A549 (cell line): Measurements from ENCODE around the gene MTAP. TPM values are rescaled to one million over a fixed set of nuclear protein-coding genes. Genes with fewer than 3 reads are reported as not detected.

Source experiments
- ATAC-seq, 2 experiments: fragments of 200-7000 bp in 1 of 2; fragments of >200 bp in 1 of 2; cut with Nextera tagmentation in 1 of 2; cut with Tn5 transposase in 1 of 2; 3 replicates each; pipeline versions ENCODE4 v1.8.0 to v1.9.1; 2018 to 2020; ENCODE audit warnings: mild to moderate bottlenecking in 1 of 2, moderate library complexity in 1 of 2
- CTCF ChIA-PET: fragments of 300-600 bp; sonication (Branson Sonifier 250); formaldehyde crosslinking; extraction: SDS; loops from one replicate; lab custom pipeline; 2021; ENCODE audit warnings: antibody characterized with exemption, inconsistent platforms; lab: Yijun Ruan, JAX
- POLR2A ChIA-PET: fragments of 350-600 bp; formaldehyde crosslinking; extraction: SDS; loops from one replicate; lab custom pipeline; 2021; ENCODE audit warnings: antibody characterized with exemption, inconsistent platforms; lab: Yijun Ruan, JAX
- DNase-seq, 2 experiments: peaks; one replicate each; pipeline versions ENCODE4 v3.0.0 to v3.0.0-alpha.2; 2011 to 2016; ENCODE audit warnings: low read depth in 1 of 2, low spot score in 1 of 2
- FAIRE-seq: peaks from 2 replicates; lab custom pipeline; 2011; peaks lifted over from hg19 to GRCh38; lab: Jason Lieb, UNC
- H3K27ac ChIP-seq, 2 experiments: fragments of >200 bp; sonication (Bioruptor Twin); formaldehyde crosslinking; 3 replicates each; pipeline ENCODE4 v1.5.1; 2016 to 2017
- H3K4me1 ChIP-seq: fragments of >200 bp; sonication (Bioruptor Twin); formaldehyde crosslinking; 3 replicates; pipeline ENCODE4 v1.6.1; 2016
- H3K4me2 ChIP-seq: fragments of >200 bp; sonication (Bioruptor Twin); formaldehyde crosslinking; 3 replicates; pipeline ENCODE4 v1.6.1; 2016
- H3K4me3 ChIP-seq: fragments of >200 bp; sonication (Bioruptor Twin); formaldehyde crosslinking; 3 replicates; pipeline ENCODE4 v1.5.1; 2016
- H3K9me3 ChIP-seq: fragments of >200 bp; sonication (Bioruptor Twin); formaldehyde crosslinking; 3 replicates; pipeline ENCODE4 v1.6.1; 2016
- CEBPB ChIP-seq, 2 experiments: fragments of >200 bp in 1 of 2; sonication (Bioruptor Twin) in 1 of 2; formaldehyde crosslinking in 1 of 2; IDR thresholded peaks; 2 replicates each; pipeline ENCODE4 v1.6.1; 2012 to 2016
- EP300 ChIP-seq, 2 experiments: fragments of >200 bp; sonication (Bioruptor Twin); formaldehyde crosslinking; IDR thresholded peaks; 2 replicates in 1 of 2; 3 replicates in 1 of 2; pipeline ENCODE4 v1.6.1; 2016 to 2017
- FOSB ChIP-seq: fragments of 250-450 bp; sonication (Bioruptor Pico); IDR thresholded peaks from 2 replicates; pipeline ENCODE4 v1.5.0; 2020; ENCODE audit warnings: mild to moderate bottlenecking, moderate library complexity
- FOSL2 ChIP-seq, 2 experiments: fragments of 450-650 bp in 1 of 2; fragments of >200 bp in 1 of 2; sonication (Bioruptor Twin) in 1 of 2; formaldehyde crosslinking; IDR thresholded peaks; 2 replicates each; pipeline versions ENCODE4 v1.5.0 to v1.6.1; 2016 to 2020; ENCODE audit warnings: mild to moderate bottlenecking in 1 of 2, moderate library complexity in 1 of 2
- GATA3 ChIP-seq: IDR thresholded peaks from 2 replicates; pipeline ENCODE4 v1.6.1; 2012; ENCODE audit warnings: borderline replicate concordance
- HMGXB4 ChIP-seq: fragments of 250-450 bp; sonication (Bioruptor Pico); IDR thresholded peaks from 2 replicates; pipeline ENCODE4 v1.5.0; 2021; ENCODE audit warnings: mild to moderate bottlenecking, moderate library complexity, borderline replicate concordance
- HOXA7 ChIP-seq: fragments of 250-450 bp; sonication (Bioruptor Pico); IDR thresholded peaks from 2 replicates; pipeline ENCODE4 v1.5.0; 2020; ENCODE audit warnings: mild to moderate bottlenecking, moderate library complexity
- HOXB5 ChIP-seq: fragments of 250-450 bp; sonication (Bioruptor Pico); IDR thresholded peaks from 2 replicates; pipeline ENCODE4 v1.5.0; 2020; ENCODE audit warnings: mild to moderate bottlenecking, moderate library complexity
- JUN ChIP-seq, 2 experiments: fragments of >200 bp; sonication (Bioruptor Twin); formaldehyde crosslinking; IDR thresholded peaks; 2 replicates in 1 of 2; 3 replicates in 1 of 2; pipeline ENCODE4 v1.6.1; 2016 to 2017
- JUNB ChIP-seq: fragments of >200 bp; sonication (Bioruptor Twin); formaldehyde crosslinking; IDR thresholded peaks from 2 replicates; pipeline ENCODE4 v1.6.1; 2016
- KDM5A ChIP-seq: fragments of 200-600 bp; sonication (generic); IDR thresholded peaks from 2 replicates; pipeline ENCODE4 v1.6.1; 2016; ENCODE audit warnings: antibody characterized with exemption, mild to moderate bottlenecking
- MAFK ChIP-seq: fragments of 450-650 bp; IDR thresholded peaks from 2 replicates; pipeline ENCODE4 v1.6.1; 2014; ENCODE audit not compliant: partially characterized antibody
- MAX ChIP-seq: IDR thresholded peaks from 2 replicates; pipeline ENCODE4 v1.6.1; 2012
- NFE2L2 ChIP-seq: fragments of 150-350 bp; conservative IDR thresholded peaks from 2 replicates; pipeline ENCODE4 v1.6.1; 2014; ENCODE audit warnings: low read length
- PHF8 ChIP-seq: fragments of 200-600 bp; sonication (generic); IDR thresholded peaks from 2 replicates; pipeline ENCODE4 v1.6.1; 2016; ENCODE audit warnings: low read depth, mild to moderate bottlenecking, antibody characterized with exemption, moderate library complexity, borderline replicate concordance
- POLR2A ChIP-seq: IDR thresholded peaks from 2 replicates; pipeline ENCODE4 v1.6.1; 2012; ENCODE audit warnings: mild to moderate bottlenecking, low read length
- POLR2AphosphoS2 ChIP-seq: conservative IDR thresholded peaks from 2 replicates; pipeline ENCODE4 v1.6.1; 2012; ENCODE audit warnings: low read length, improper control_type of control experiment, inconsistent platforms
- RCOR1 ChIP-seq: fragments of 150-350 bp; IDR thresholded peaks from 2 replicates; pipeline ENCODE4 v1.6.1; 2014; ENCODE audit warnings: antibody characterized with exemption, low read length, low read depth
- TFCP2L1 ChIP-seq: fragments of 250-450 bp; sonication (Bioruptor Pico); IDR thresholded peaks from 2 replicates; pipeline ENCODE4 v1.5.0; 2021; ENCODE audit warnings: mild to moderate bottlenecking
- ZSCAN20 ChIP-seq: fragments of 250-450 bp; sonication (Bioruptor Pico); IDR thresholded peaks from 2 replicates; pipeline ENCODE4 v1.8.0; 2022; ENCODE audit warnings: mild to moderate bottlenecking, moderate library complexity
- WGBS: methylation state at CpG from one replicate; pipeline ENCODE4 v1.1.6; 2017; ENCODE audit errors: missing lambda C conversion rate; 5-methylcytosine and 5-hydroxymethylcytosine counted together
- polyA plus RNA-seq, 4 experiments: library from polyadenylated mRNA; depleted of rRNA in 3 of 4; stranded (reverse); fragments of >200 nt; fragmentation: RNase III in 1 of 4; extraction: RNeasy Plus Mini Kit Qiagen cat#74134 plus additional on column Dnase treatment in 1 of 4; gene quantifications; 2 replicates in 3 of 4; 3 replicates in 1 of 4; pipeline ENCODE4 v1.2.3, GENCODE V29; 2011 to 2017
- TF ChIP-seq, protein P1 (sequence below): fragments of 250-450 bp; sonication (Bioruptor Pico); IDR thresholded peaks from 2 replicates; pipeline ENCODE4 v1.5.0; 2020; ENCODE audit warnings: low read depth, mild to moderate bottlenecking, moderate library complexity
- TF ChIP-seq, protein P2 (sequence below): IDR thresholded peaks from 2 replicates; pipeline ENCODE4 v1.6.1; 2012
- TF ChIP-seq, protein P3 (sequence below): fragments of 450-650 bp; IDR thresholded peaks from 2 replicates; pipeline ENCODE4 v1.6.1; 2014; ENCODE audit warnings: antibody characterized with exemption
- TF ChIP-seq, protein P4 (sequence below): fragments of >200 bp; sonication (Bioruptor Twin); formaldehyde crosslinking; IDR thresholded peaks from 3 replicates; pipeline ENCODE4 v1.6.1; 2016

The MTAP gene
- polyA plus RNA-seq, 2 of the 4 experiments (the other 2 are of a cell fraction) = 4.1 to 35.6 TPM

DNA sequence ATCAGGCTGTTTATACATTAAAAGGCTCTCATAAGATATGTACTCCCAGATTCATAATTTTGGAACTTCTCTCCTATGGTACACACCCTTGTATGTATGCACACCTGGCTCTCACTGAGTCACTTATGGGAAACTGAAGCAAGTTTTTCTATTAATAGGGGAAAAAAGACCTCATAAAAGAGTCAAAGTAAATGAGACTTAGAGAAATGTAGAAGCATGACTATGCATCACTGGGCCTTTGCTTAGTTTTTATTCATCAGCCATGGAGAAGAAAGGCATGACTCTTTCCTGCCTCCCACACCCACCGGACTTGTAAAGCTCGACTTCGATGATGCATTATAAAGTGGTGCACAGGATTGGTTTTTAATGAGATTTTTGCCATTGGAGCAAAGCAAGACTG, 28.2 kb downstream of the MTAP start:
- POLR2A ChIA-PET = interaction anchor here (2.5 kb wide), 1 partner anchor 293 kb away, joined by 14 read pairs; no protein-coding TSS in a partner anchor

DNA sequence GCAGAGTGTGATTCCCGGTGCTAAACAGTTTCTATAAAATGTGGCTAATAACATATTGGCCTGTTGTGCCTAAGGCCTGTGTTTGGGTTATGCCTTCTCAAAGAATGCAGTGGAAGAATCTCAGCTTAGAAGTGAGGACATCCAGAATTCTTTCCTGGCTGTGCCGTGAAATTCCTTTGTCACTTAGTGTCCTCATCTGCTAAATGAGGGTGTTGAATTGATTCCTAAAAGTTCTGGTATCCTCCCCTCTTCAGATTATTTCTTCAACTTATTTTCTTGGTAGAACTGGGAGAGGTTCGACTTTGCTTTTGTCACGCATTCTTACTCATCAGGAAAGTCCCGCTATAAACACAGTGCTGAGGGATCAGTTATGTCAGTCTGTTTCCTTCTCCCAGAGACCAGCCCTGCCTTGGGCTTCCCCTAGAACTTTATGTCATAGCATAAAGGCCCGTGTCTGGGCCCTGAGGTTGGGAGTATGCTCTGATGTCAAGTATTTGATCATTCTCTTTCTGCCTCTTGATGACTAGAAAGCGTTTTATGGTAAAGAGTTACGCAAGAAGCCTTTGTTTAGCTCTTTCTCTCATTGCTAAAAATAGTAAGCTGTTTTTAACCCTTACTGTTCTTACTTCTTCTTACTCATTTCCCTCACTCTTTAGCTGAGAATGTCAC, 29.5 kb downstream of the MTAP start:
- peak; percentile 76 for FAIRE-seq
- ChIA-PET CTCF (interaction anchor here (0.7 to 2.5 kb wide), 5 partner anchors 18 to 306 kb away, joined by 4 to 15 read pairs (median 4); no protein-coding TSS in a partner anchor), POLR2A (interaction anchor here (0.5 to 2.5 kb wide), 3 partner anchors 14 to 292 kb away, joined by 4 to 14 read pairs (median 11); no protein-coding TSS in a partner anchor)
- ATAC-seq = peak; percentile 89 to 96
- H3K27ac ChIP-seq = peak overlapping the region; percentile 85 to 90
- WGBS = 17% methylated on average over 8 of the region's 8 CpGs
- DNase-seq = peak; percentile 67 to 88
- H3K9me3 ChIP-seq = no peaks in the 10 kb centered on the region
- peaks cover 53% of the 10 kb centered on the region for H3K4me1 ChIP-seq
- H3K4me3 ChIP-seq = 0 out of 3 replicates have a peak overlapping the region, but pooled peaks have one; percentile 2
- TF ChIP-seq JUNB (peak; percentile 45; the same call in 1 of the 2 replicates), TFCP2L1 (CRISPR knock-in tag) (no peak), MAX (no peak; the same call in 1 of the 2 replicates), POLR2AphosphoS2 (no peak), ZSCAN20 (no peak), HMGXB4 (CRISPR knock-in tag) (no peak), HOXA7 (CRISPR knock-in tag) (no peak), PHF8 (no peak), POLR2A (no peak), RCOR1 (no peak), JUN (IDR thresholded peaks at IDR 0.05) (peak in 1 of 2 experiments; percentile 50; a peak in 1 of 5 replicates), CEBPB (IDR thresholded peaks at IDR 0.05) (peak; percentile 61 to 81; a peak in 3 of 4 replicates), KDM5A (no peak), EP300 (IDR thresholded peaks at IDR 0.05) (peak; percentile 27 to 71; a peak in 2 of 5 replicates), MAFK (peak; percentile 34), GATA3 (peak; percentile 42; the same call in 1 of the 2 replicates), FOSL2 (IDR thresholded peaks at IDR 0.05) (0 out of 2 replicates have a peak, but pooled peaks have one; percentile 12), FOSL2 (CRISPR knock-in tag; IDR thresholded peaks at IDR 0.05) (peak; percentile 80), FOSB (CRISPR knock-in tag) (0 out of 2 replicates have a peak, but pooled peaks have one; percentile 22)
- TF ChIP-seq, protein P1, sequence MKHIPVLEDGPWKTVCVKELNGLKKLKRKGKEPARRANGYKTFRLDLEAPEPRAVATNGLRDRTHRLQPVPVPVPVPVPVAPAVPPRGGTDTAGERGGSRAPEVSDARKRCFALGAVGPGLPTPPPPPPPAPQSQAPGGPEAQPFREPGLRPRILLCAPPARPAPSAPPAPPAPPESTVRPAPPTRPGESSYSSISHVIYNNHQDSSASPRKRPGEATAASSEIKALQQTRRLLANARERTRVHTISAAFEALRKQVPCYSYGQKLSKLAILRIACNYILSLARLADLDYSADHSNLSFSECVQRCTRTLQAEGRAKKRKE = no peak
- TF ChIP-seq, protein P2, sequence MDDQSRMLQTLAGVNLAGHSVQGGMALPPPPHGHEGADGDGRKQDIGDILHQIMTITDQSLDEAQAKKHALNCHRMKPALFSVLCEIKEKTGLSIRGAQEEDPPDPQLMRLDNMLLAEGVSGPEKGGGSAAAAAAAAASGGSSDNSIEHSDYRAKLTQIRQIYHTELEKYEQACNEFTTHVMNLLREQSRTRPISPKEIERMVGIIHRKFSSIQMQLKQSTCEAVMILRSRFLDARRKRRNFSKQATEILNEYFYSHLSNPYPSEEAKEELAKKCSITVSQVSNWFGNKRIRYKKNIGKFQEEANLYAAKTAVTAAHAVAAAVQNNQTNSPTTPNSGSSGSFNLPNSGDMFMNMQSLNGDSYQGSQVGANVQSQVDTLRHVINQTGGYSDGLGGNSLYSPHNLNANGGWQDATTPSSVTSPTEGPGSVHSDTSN = no peak
- TF ChIP-seq, protein P3, sequence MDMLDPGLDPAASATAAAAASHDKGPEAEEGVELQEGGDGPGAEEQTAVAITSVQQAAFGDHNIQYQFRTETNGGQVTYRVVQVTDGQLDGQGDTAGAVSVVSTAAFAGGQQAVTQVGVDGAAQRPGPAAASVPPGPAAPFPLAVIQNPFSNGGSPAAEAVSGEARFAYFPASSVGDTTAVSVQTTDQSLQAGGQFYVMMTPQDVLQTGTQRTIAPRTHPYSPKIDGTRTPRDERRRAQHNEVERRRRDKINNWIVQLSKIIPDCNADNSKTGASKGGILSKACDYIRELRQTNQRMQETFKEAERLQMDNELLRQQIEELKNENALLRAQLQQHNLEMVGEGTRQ = no peak
- peak overlapping the region; percentile 54 for H3K4me2 ChIP-seq

More for the DNA sequence above, 28.2 kb downstream of the MTAP start:
- Histone ChIP-seq H3K9me3 (no peaks in the 10 kb centered on the region), H3K4me3 (no peak overlapping the region), H3K27ac (peak overlapping the region; percentile 85 to 90), H3K4me2 (peak overlapping the region; percentile 54), H3K4me1 (peaks cover 58% of the 10 kb centered on the region)
- 48% methylated on average over 3 of the region's 3 CpGs for WGBS
- FAIRE-seq = no peak
- peak; percentile 3 to 61 for DNase-seq
- CTCF ChIA-PET = interaction anchor here (0.9 to 2.5 kb wide), 4 partner anchors 17 to 308 kb away, joined by 4 to 15 read pairs (median 4); no protein-coding TSS in a partner anchor
- ATAC-seq = peak; percentile 32 to 50; a peak in 3 of 6 replicates
- TF ChIP-seq MAFK = peak; percentile 24
- TF ChIP-seq NFE2L2 = no peak
- TF ChIP-seq FOSL2 (IDR thresholded peaks at IDR 0.05) = peak; percentile 52; the same call in 1 of the 2 replicates
- peak; percentile 66 for TF ChIP-seq FOSL2 (CRISPR knock-in tag; IDR thresholded peaks at IDR 0.05)
- no peak for TF ChIP-seq HOXB5
- TF ChIP-seq, protein P4, sequence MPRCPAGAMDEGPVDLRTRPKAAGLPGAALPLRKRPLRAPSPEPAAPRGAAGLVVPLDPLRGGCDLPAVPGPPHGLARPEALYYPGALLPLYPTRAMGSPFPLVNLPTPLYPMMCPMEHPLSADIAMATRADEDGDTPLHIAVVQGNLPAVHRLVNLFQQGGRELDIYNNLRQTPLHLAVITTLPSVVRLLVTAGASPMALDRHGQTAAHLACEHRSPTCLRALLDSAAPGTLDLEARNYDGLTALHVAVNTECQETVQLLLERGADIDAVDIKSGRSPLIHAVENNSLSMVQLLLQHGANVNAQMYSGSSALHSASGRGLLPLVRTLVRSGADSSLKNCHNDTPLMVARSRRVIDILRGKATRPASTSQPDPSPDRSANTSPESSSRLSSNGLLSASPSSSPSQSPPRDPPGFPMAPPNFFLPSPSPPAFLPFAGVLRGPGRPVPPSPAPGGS = 0 out of 3 replicates have a peak, but pooled peaks have one; percentile 25
- TF ChIP-seq MAX = no peak
- peak; percentile 58 to 70; a peak in 4 of 5 replicates for TF ChIP-seq EP300 (IDR thresholded peaks at IDR 0.05)
- peak in 1 of 2 experiments; percentile 40; a peak in 1 of 5 replicates for TF ChIP-seq JUN (IDR thresholded peaks at IDR 0.05)
